Lower leg skin (tissue), 4 donors: ENCODE data around the gene FAM131C. TPM values are rescaled to one million over a fixed set of nuclear protein-coding genes. Genes with fewer than 3 reads are reported as not detected.

Experiments
- DNase-seq, 2 donors: peaks; one replicate each; pipeline ENCODE4 v3.0.0-alpha.2; 2019; ENCODE audit warnings: low spot score in 2 of 2
- H3K4me3 ChIP-seq: fragments of 200-600 bp; sonication (generic); 2 replicates; pipeline ENCODE4 v1.5.1; 2017; ENCODE audit warnings: mild to moderate bottlenecking, low read depth; ENCODE audit not compliant: poor library complexity, severe bottlenecking
- CTCF ChIP-seq, 3 donors: fragments of 450-650 bp; IDR thresholded peaks; one replicate each; pipeline ENCODE4 v1.5.1; 2016; ENCODE audit warnings: antibody characterized with exemption in 3 of 3, mild to moderate bottlenecking in 3 of 3, moderate library complexity in 2 of 3
- POLR2A ChIP-seq, 2 donors: fragments of 450-650 bp; IDR thresholded peaks; one replicate each; pipeline ENCODE4 v1.6.1; 2016 to 2017; ENCODE audit warnings: antibody characterized with exemption in 2 of 2, mild to moderate bottlenecking in 1 of 2, moderate library complexity in 1 of 2
- WGBS, 2 donors: methylation state at CpG; one replicate each; pipeline ENCODE4 v1.1.5; 2018; 5-methylcytosine and 5-hydroxymethylcytosine counted together
- intact Hi-C: fragments of 100-400 bp; cut with DNase I; formaldehyde crosslinking; loops from one replicate; pipeline ENCODE4 v1.15.0; 2023; ENCODE audit warnings: low total_unique reads
- total RNA-seq, 4 donors: library from RNA; depleted of rRNA; stranded (reverse); fragments of >200 nt; gene quantifications; one replicate each; pipeline ENCODE4 v1.1.0, GENCODE V29; 2016

Gene FAM131C
- total RNA-seq, 4 donors from 2014 or later, result 1.1 to 2.6 (median 1.7) TPM

GRCh38 chr1:16091296-16091695, 17.8 kb upstream of the FAM131C start:
- intact Hi-C loops, result no loop called here
- no peak for TF ChIP-seq CTCF (IDR thresholded peaks at IDR 0.05)
- no peak for TF ChIP-seq POLR2A (IDR thresholded peaks at IDR 0.05)
- 33 to 48% methylated on average over 8 of the region's 8 CpGs for WGBS, 2 donors
- H3K4me3 ChIP-seq, result no peak overlapping the region
- DNase-seq, result peak in 1 of 2 donors; percentile 76

GRCh38 chr1:16090076-16090826, 16.8 kb upstream of the FAM131C start:
- no peak for TF ChIP-seq POLR2A (IDR thresholded peaks at IDR 0.05)
- no peak for DNase-seq
- H3K4me3 ChIP-seq, result no peak overlapping the region
- intact Hi-C loops, result no loop called here
- WGBS, 2 donors, result 65 to 76% methylated on average over 5 of the region's 5 CpGs

GRCh38 chr1:16088996-16089395, 15.5 kb upstream of the FAM131C start:
- WGBS, 2 donors, result 75 to 92% methylated on average over 8 to 9 of the region's 9 CpGs
- TF ChIP-seq POLR2A (IDR thresholded peaks at IDR 0.05) (no peak), CTCF (IDR thresholded peaks at IDR 0.05) (no peak)
- DNase-seq, result no peak
- intact Hi-C loops, result loop anchor here (10.0 kb wide), 1 partner anchor 266 kb away; the partner anchor contains the start of gene FBXO42
- no peak overlapping the region for H3K4me3 ChIP-seq

- 75 to 83% methylated on average over 13 to 16 of the region's 17 CpGs for WGBS, 2 donors
- DNase-seq, result peak in 1 of 2 donors; percentile 83
- no peak overlapping the region for H3K4me3 ChIP-seq
- TF ChIP-seq CTCF (IDR thresholded peaks at IDR 0.05) (no peak), POLR2A (IDR thresholded peaks at IDR 0.05) (no peak)
- intact Hi-C loops, result loop anchor here (10.0 kb wide), 1 partner anchor 266 kb away; the partner anchor contains the start of gene FBXO42
Observed at GRCh38 chr1:16088351-16088911, 15.0 kb upstream of the FAM131C start.

GRCh38 chr1:16087733-16088132, 14.3 kb upstream of the FAM131C start:
- intact Hi-C loops, result loop anchor here (10.0 kb wide), 1 partner anchor 267 kb away; the partner anchor contains the start of gene FBXO42
- TF ChIP-seq CTCF (IDR thresholded peaks at IDR 0.05) (no peak), POLR2A (IDR thresholded peaks at IDR 0.05) (no peak)
- WGBS, 2 donors, result 64 to 75% methylated on average over 7 of the region's 7 CpGs
- H3K4me3 ChIP-seq, result no peak overlapping the region
- no peak for DNase-seq

- no peak overlapping the region for H3K4me3 ChIP-seq
- TF ChIP-seq POLR2A (IDR thresholded peaks at IDR 0.05) (no peak), CTCF (IDR thresholded peaks at IDR 0.05) (no peak)
- 60 to 66% methylated on average over 6 of the region's 6 CpGs for WGBS, 2 donors
- no peak for DNase-seq
- intact Hi-C loops, result loop anchor here (10.0 kb wide), 1 partner anchor 269 kb away; the partner anchor contains the start of gene FBXO42
Observed at GRCh38 chr1:16085522-16085921, 12.1 kb upstream of the FAM131C start.
